K562 (cell line): ENCODE results near the gene MALSU1.

ENCODE experiments used
- CTCF ChIP-seq, 3 experiments: IDR thresholded peaks in 2 of 3; conservative IDR thresholded peaks in 1 of 3; 2 replicates each; pipeline ENCODE4 v1.5.1; 2011 to 2012; ENCODE audit warnings: low read length in 3 of 3, mild to moderate bottlenecking in 3 of 3, control low read depth in 2 of 3, improper control_type of control experiment in 1 of 3, inconsistent platforms in 1 of 3, low read depth in 1 of 3, mixed read lengths in 1 of 3, moderate library complexity in 1 of 3; ENCODE audit not compliant: insufficient read depth in 2 of 3
- MCM2 ChIP-seq: fragments of 450-650 bp; IDR thresholded peaks from 2 replicates; pipeline ENCODE4 v1.6.1; 2017; ENCODE audit warnings: low read depth, mild to moderate bottlenecking
- NCOA6 ChIP-seq: fragments of 450-650 bp; IDR thresholded peaks from 2 replicates; pipeline ENCODE4 v1.6.1; 2017; ENCODE audit warnings: mild to moderate bottlenecking
- POLR2A ChIP-seq: fragments of 450-650 bp; conservative IDR thresholded peaks from 2 replicates; pipeline ENCODE4 v1.6.1; 2016
- POLR2G ChIP-seq: fragments of 200-400 bp; formaldehyde crosslinking; IDR thresholded peaks from 2 replicates; pipeline ENCODE4 v1.6.1; 2017; ENCODE audit warnings: low read depth, mild to moderate bottlenecking, antibody characterized with exemption, low read length, moderate library complexity
- PYGO2 ChIP-seq: fragments of 450-650 bp; IDR thresholded peaks from 2 replicates; pipeline ENCODE4 v1.6.1; 2016; ENCODE audit warnings: mild to moderate bottlenecking, missing genetic modification characterization, moderate library complexity, missing compliant biosample characterization
- SRF ChIP-seq, 2 experiments: fragments of 250-450, 450-650 bp in 1 of 2; sonication (Bioruptor Pico) in 1 of 2; sonication (generic) in 1 of 2; formaldehyde crosslinking; IDR thresholded peaks; 2 replicates each; pipeline versions ENCODE4 v1.5.0 to v1.5.1; 2020 to 2022; ENCODE audit warnings: mild to moderate bottlenecking in 1 of 2, missing genetic modification reagents in 1 of 2
- TARDBP ChIP-seq: fragments of 450-650 bp; IDR thresholded peaks from 2 replicates; pipeline ENCODE4 v1.6.1; 2016
- TBP ChIP-seq: optimal IDR thresholded peaks from 2 replicates; pipeline ENCODE3; 2011; ENCODE audit warnings: low read depth, low read length, improper control_type of control experiment
- ZNF253 ChIP-seq: fragments of 250-450 bp; sonication (Bioruptor Pico); conservative IDR thresholded peaks from 2 replicates; pipeline ENCODE4 v1.6.1; 2021; ENCODE audit warnings: mild to moderate bottlenecking
- ZNF318 ChIP-seq, 2 experiments: fragments of 450-650 bp; IDR thresholded peaks; 2 replicates each; pipeline ENCODE4 v1.6.1; 2016; ENCODE audit warnings: mild to moderate bottlenecking in 2 of 2, borderline replicate concordance in 1 of 2, low read depth in 1 of 2, moderate library complexity in 1 of 2

GRCh38 chr7:23249486-23249885 is 49.7 kb upstream of the MALSU1 start:
- no peak for TF ChIP-seq SRF (CRISPR knock-in tag; IDR thresholded peaks at IDR 0.05)
- TF ChIP-seq PYGO2 (tag) = no peak
- no peak for TF ChIP-seq TBP
- no peak for TF ChIP-seq ZNF253
- TF ChIP-seq MCM2 = no peak
- no peak for TF ChIP-seq TARDBP
- no peak for TF ChIP-seq POLR2A
- TF ChIP-seq CTCF (IDR thresholded peaks at IDR 0.05 in 2 of 3, conservative IDR thresholded peaks at IDR 0.05 in 1 of 3; ENCODE audit: insufficient read depth in 2 of 3, low read depth in 1 of 3, low read length in 3 of 3) = no peak
- no peak for TF ChIP-seq ZNF318 (IDR thresholded peaks at IDR 0.05; ENCODE audit: borderline replicate concordance in 1 of 2, low read depth in 1 of 2)
- no peak for TF ChIP-seq NCOA6
- no peak for TF ChIP-seq POLR2G
